Activated T-cell treated with anti-CD3 and anti-CD28 coated beads for 48 hours (primary cell): ENCODE results near the gene SMAGP.
"Not testable (repeated sequence)": the region's sequence is repeated elsewhere in the genome, so short reads cannot be mapped to it uniquely, and the experiment has no call there.

Experiments used
- DNase-seq: peaks from one replicate; pipeline ENCODE4 v3.0.0-alpha.2; 2020; ENCODE audit warnings: low read depth

The SMAGP gene

GRCh38 chr12:51224625-51225024, 45.6 kb downstream of the SMAGP start:
- DNase-seq: no peak

DNA sequence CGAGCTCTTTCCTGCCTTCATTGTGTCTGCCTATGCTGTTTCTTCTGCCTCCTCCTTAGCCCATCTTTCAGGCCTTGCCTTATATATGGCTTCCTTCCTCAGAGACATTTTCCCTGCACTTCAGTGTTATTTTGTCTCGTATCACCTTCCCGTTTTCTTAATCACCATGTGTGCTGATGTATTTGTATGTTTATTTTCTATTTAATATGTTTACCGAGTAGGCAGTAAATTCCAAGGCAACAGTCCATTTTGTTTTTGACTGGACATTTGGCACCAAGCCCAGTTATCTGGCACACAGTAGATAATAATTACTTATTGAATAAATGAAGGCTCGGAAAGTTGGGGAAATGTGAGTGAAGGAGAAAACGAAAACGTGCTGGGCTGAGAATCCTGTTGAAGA, 47.8 kb downstream of the SMAGP start:
- DNase-seq: no peak

- not testable (repeated sequence) for DNase-seq
Measured at GRCh38 chr12:51219857-51220256, 50.4 kb downstream of the SMAGP start.

- no peak for DNase-seq
Measured at GRCh38 chr12:51219322-51219721, 50.9 kb downstream of the SMAGP start.

DNA sequence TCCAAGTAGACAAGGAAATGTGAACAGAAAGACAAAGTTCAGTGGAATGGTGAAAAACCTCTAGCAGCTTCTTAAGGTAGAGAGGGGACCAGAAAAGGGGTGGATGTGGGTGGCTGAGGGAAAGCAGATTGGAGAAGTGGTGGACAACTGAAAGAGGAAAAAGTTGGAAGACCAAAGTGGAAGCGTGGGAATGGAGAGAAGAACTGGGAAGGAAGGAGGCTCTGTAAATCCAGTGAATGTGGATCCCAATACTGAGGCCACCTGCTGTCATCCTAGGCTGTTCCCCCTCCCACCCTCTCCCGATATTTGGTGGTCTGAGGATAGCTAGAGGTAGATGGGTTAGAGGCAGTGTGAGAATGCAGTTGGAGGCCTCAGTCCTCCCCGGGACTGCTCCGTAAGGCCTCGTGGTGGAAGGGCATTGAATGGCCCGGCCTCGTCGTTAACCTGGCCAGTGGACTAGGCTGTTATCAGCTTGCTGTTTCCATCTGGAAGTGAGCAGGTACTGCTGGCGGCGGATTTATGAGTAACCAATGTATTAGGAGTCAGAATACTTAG, 51.5 kb downstream of the SMAGP start:
- no peak for DNase-seq

DNA sequence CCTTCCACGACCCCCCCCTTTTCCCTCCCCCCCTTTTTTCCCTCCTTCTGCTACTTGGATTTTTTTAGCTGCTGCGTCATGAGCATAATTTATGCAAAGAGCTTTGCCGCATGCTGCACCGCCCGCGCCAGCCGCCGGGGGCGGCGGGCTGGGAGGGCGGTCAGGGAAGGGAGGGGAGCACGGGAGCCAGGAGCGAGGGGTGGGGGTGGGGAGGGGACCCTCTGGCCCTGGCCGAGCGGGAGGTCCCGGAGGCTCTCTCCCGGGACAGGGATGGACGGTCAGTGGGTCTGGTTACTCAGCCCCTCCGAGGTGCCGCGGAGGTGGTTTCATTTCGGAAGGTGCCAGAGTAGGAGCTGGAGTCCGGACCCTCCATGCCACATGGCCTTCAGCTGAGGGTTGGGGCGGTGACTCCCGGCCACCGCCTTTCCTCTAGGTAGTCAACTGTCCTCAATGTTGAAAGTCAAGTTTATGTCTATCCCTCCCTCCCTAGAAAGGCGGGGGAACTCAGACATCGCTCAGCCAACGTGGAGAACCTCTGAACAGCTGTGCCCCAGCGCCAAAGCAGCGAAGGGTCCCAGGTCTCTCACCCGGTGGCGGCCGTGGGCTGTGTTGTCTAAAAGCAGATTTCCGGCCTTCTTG, 52.1 kb downstream of the SMAGP start, which contains the start of gene POU6F1:
POU6F1 (minus strand) TSS at position 95 of the 639 bp plus-strand sequence. CDS start 11,226 bp downstream, outside the sequence.
- peak; percentile 56 for DNase-seq

- DNase-seq: peak; percentile 22
Measured at GRCh38 chr12:51217133-51217967, 52.9 kb downstream of the SMAGP start.

DNA sequence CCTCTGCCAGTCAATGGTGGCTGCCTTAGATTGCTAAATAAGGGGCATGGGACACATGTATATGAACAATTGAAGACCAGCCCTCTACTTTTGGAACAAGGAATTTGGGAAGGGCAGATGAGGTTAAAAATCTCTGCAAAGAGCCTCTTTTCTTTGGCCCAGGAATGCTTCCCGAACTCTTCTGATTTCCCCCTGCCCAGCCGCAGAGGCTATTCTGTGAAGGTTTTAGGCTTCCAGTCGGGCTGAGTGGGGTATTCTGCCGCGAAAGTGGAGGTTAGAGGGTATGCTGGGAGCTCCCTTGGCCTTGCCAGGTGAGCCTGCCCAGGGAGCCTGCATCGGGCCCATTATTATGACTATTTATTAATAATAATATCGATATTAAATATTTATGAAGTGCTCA, 53.6 kb downstream of the SMAGP start:
- no peak for DNase-seq

DNA sequence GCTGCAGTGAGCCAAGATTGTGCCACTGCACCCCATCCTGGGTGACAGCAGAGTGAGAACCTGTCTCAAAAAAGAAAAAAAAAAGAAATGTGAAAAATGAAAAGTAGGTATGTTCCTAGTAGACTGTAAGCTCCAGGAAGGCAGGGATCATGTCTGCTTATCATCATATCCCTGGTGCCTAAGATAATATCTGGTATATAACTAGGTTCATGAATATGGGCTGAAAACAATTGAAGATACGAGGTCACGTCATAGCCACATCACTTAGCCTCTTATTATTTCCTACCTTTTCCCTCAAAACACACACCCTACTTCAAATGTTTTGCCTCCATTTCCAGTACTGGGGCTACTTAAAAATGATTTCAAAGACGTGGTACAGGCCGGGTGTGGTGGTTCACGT, 55.3 kb downstream of the SMAGP start:
- no peak for DNase-seq

DNA sequence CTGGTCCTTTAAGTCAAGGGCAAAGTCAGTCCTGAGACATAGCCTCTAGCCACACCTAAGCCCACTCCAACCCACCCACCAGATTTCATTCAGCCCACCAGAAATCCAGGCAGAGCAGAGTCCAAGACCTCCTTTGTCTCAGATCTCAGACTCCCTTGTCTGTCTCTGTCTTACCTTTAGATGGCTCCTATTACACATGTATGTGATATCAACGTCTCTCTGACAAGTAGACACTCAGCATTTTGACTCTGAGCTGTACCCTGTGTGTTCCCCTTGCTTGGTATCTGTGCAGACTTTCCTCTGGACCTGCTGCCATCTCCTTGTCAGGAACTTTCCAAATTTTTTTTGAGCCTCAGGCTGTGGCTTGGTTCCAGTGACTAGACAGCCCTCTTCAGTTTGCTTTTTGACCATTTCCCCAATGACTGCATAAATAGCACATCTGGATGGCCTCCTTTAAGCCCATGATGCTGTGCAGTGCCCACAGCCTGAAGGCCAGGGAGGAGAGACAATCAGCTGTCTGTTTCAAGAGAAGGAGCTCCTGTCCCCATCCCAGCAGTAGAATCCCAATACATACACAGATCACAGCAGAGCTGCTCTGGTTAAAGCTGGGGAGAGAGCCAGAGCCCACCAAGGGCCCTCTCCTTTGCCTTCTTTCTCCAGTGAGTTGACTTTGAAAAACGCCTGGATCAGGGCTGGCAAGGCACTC, 59.4 kb downstream of the SMAGP start:
- no peak for DNase-seq

DNA sequence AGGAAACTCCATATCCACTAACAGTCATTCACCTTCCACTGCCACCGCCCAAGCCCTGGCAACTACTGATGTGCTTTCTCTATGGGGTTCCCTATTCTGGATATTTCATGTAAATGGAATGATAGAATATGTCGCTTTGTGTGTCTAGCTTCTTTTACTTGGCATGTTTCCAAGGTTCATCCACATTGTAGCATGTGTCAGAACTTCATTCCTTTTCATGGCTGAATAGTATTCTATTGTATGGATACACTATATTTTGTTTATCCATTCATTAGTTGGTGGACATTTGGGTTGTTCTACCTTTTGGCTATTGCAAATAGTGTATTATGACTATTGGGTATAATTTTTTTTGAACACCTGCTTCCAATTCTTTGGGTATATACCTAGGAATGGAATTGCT, 61.0 kb downstream of the SMAGP start:
- no peak for DNase-seq

GRCh38 chr12:51208016-51208660, 62.1 kb downstream of the SMAGP start:
- no peak for DNase-seq

GRCh38 chr12:51205350-51205749, 64.9 kb downstream of the SMAGP start:
- no peak for DNase-seq

DNA sequence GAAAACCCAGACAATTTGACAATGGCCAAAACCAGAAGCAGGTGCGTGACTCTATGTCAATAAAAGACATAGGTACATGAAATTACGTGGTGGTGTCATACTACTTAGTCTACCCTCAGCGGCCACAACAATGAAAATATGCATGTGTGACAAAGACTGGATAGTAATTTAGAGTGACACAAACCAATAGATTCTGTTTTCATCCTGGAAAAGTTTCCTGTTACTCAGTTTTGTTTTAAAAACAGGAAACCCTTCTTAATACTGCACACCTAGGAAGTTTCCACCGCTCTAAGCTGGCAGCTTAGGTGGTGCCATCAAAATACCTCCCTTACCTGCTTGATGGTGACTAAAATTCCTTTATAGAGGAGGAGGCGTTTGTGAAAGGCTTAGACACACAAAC, 67.5 kb downstream of the SMAGP start:
- DNase-seq: no peak

- no peak for DNase-seq
Measured at GRCh38 chr12:51200806-51201205, 69.4 kb downstream of the SMAGP start.

DNA sequence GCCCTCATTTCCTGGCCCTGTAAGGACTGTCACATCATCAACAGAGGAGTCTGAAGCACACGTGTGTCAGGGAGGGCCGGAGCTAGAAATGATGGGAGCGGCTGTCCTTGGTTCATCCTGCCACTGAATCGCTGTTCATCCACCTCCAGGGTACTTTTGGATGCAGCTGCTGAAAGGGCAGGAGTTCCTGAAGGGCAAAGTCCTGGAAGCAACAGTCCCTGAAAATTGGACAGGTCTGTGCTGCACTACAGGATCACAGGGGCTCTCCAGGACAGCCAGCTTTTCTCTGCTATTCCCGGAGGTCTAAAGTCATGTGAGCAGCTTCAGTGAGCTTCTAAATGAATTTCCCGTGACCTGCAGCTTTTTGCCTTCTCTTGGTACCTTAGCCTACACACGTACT, 70.1 kb downstream of the SMAGP start:
- DNase-seq: no peak

DNA sequence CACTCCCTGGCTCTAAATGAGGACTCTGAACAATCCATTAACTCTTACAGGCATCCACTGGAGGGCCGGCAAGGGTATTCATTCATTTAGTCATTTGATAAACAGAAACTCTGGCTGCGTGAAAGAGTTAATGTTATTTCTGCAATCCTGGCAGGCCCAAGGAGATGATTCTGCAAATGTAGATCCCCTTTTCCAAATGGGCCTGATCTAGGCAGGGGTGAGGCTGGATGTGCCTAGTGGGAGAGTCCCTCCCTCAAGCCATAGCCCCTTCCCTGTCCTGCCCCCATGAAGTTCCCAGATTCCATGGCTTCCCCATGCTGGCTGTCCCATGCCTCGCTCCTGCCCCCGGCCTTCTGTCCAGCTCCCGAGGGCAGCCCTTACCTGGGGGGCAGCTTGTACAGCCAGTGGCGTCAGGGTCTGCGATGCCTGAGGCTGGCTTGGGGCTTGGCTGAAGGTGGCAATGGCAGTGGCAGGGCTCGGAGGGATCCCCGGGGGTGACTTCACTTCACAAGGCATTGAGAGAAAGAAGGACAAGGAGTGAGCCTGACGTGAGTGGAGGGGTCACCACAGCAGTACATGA, 70.8 kb downstream of the SMAGP start:
- DNase-seq: no peak

GRCh38 chr12:51198568-51199365, 71.4 kb downstream of the SMAGP start:
- no peak for DNase-seq

DNA sequence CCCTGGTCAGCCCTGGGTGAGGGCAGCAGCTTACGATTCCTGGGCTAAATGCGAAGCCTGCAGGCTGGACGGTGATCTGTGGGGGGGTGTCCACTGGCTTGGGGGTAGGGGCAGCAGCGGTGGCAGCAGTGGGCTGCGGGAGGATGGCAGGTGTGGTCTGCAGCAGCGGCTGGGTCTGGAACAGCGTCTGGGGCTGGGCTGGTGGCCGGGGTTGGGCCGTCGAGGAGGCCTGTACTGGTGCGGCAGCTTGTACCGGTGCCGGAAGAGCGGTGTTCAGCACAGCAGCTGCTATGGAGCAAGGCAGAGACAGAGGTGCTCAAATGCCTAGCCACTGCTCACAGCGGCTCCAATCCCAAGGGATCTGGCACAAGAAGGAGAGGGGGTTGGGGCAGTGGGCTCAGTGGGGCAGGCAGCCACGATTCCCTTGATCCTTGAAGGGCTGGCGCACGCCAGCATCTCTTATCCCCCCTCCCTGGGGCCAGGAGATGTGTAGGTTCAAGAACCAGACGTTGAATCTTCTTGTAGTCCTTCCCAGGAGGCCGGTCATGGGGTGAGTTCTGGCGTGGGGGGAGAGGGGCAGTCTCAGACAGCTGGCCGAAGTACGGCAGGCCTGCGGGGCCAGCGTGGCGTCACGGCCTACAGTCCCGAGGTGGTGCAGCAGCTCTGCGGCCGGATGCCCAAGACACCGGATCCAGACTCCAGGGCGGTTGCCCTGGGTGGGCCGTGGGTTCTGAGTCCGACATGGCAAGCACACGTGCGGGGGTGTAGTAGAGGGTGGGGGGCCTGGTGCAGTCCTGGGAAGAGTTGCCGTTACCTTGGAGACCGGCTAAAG, 72.3 kb downstream of the SMAGP start:
- DNase-seq: no peak

DNA sequence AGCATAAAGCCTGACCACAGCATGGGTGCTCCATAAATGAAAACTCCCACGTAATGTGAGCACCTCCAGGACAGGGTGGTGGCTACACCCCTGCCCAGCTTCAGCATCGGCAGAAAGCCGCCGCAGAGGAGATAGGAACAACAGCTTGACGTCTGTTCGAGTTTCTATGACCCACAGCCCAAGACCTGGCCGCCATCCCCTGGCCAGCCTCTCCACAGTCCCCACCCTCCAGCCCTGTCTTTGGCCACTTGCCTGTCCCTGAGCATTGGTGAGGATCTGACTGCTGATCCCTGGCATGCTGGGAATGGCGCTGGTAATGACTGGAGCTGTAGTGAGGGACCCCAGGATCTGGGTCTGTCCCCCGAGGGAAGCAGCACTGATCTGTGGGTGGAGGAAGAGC, 73.7 kb downstream of the SMAGP start:
- no peak for DNase-seq
